Prostate gland (tissue), 2 donors: ENCODE data around the gene UBASH3B. TPM values are rescaled to one million over a fixed set of nuclear protein-coding genes. Genes with fewer than 3 reads are reported as not detected.

Source experiments
- DNase-seq: peaks from one replicate; pipeline ENCODE4 v3.0.0-alpha.2; 2019; ENCODE audit warnings: low spot score
- H3K27ac ChIP-seq, 2 donors: fragments of 200-600 bp; sonication (generic); 2 replicates each; pipeline ENCODE4 v1.5.1; 2017 to 2019
- H3K27me3 ChIP-seq: fragments of 200-600 bp; sonication (generic); replicated peaks from 2 replicates; pipeline ENCODE4 v1.5.1; 2019; ENCODE audit not compliant: insufficient read depth
- H3K36me3 ChIP-seq, 2 donors: fragments of 200-600 bp; sonication (generic); 1 replicate in 1 of 2; 2 replicates in 1 of 2; pipeline versions ENCODE4 v1.5.1 to v1.8.1; 2017 to 2019
- H3K4me1 ChIP-seq: fragments of 200-600 bp; sonication (generic); replicated peaks from 2 replicates; pipeline ENCODE4 v1.5.1; 2019
- H3K4me3 ChIP-seq, 2 donors: fragments of 200-600 bp; sonication (generic); 2 replicates each; pipeline ENCODE4 v1.5.1; 2017 to 2019
- H3K9me3 ChIP-seq: fragments of 200-600 bp; sonication (generic); 2 replicates; pipeline ENCODE4 v1.5.1; 2017
- CTCF ChIP-seq, 4 experiments: fragments of 200-600 bp in 2 of 4; fragments of 450-650 bp in 2 of 4; sonication (generic) in 2 of 4; IDR thresholded peaks; 1 replicate in 3 of 4; 2 replicates in 1 of 4; pipeline ENCODE4 v1.5.1; 2016 to 2019; ENCODE audit warnings: antibody characterized with exemption in 4 of 4, mild to moderate bottlenecking in 2 of 4, moderate library complexity in 2 of 4
- POLR2A ChIP-seq: fragments of 450-650 bp; IDR thresholded peaks from one replicate; pipeline ENCODE4 v1.6.1; 2016; ENCODE audit warnings: antibody characterized with exemption, mild to moderate bottlenecking
- POLR2AphosphoS5 ChIP-seq: sonication (generic); formaldehyde crosslinking; IDR thresholded peaks from one replicate; pipeline ENCODE4 v1.6.1; 2017; ENCODE audit warnings: antibody characterized with exemption
- WGBS: methylation state at CpG from one replicate; pipeline ENCODE4 v1.1.5; 2018; 5-methylcytosine and 5-hydroxymethylcytosine counted together
- intact Hi-C: fragments of 100-400 bp; cut with DNase I; formaldehyde crosslinking; loops from one replicate; pipeline ENCODE4 v1.14.2; 2022
- total RNA-seq, 2 donors: library from RNA; depleted of rRNA; stranded (reverse); fragments of >200 nt; gene quantifications; one replicate each; pipeline ENCODE4 v1.1.0, GENCODE V29; 2016

Gene UBASH3B
- total RNA-seq, 2 donors from 2014 or later = 1.9 to 9.9 TPM

- no peaks in the 10 kb centered on the region for H3K27me3 ChIP-seq
- intact Hi-C loops = no loop called here
- no peak for TF ChIP-seq CTCF (IDR thresholded peaks at IDR 0.05)
- TF ChIP-seq POLR2A = no peak
- TF ChIP-seq POLR2AphosphoS5 = no peak
- no peaks in the 10 kb centered on the region for H3K9me3 ChIP-seq
- no peaks in the 10 kb centered on the region for H3K36me3 ChIP-seq
- no peak overlapping the region for H3K27ac ChIP-seq
- WGBS = 60% methylated on average over 14 of the region's 14 CpGs
- H3K4me1 ChIP-seq = no peaks in the 10 kb centered on the region
- no peak overlapping the region for H3K4me3 ChIP-seq
- no peak for DNase-seq
These were observed 35.5 kb downstream of the UBASH3B start for GRCh38 chr11:122690801-122691548.

GRCh38 chr11:122691549-122692150 lies 36.1 kb downstream of the UBASH3B start:
- H3K4me3 ChIP-seq = no peak overlapping the region
- DNase-seq = no peak
- 82% methylated on average over 4 of the region's 4 CpGs for WGBS
- no peaks in the 10 kb centered on the region for H3K36me3 ChIP-seq
- peak overlapping the region in 1 of 2 donors; percentile 4 for H3K27ac ChIP-seq
- no peaks in the 10 kb centered on the region for H3K9me3 ChIP-seq
- TF ChIP-seq POLR2A = no peak
- no peak for TF ChIP-seq POLR2AphosphoS5
- no peaks in the 10 kb centered on the region for H3K27me3 ChIP-seq
- intact Hi-C loops = no loop called here
- H3K4me1 ChIP-seq = no peaks in the 10 kb centered on the region

- TF ChIP-seq CTCF (IDR thresholded peaks at IDR 0.05) = no peak
- no peak for TF ChIP-seq POLR2A
- H3K27ac ChIP-seq = no peak overlapping the region
These were observed 36.9 kb downstream of the UBASH3B start for GRCh38 chr11:122692444-122692843.

GRCh38 chr11:122695076-122695615 lies 39.6 kb downstream of the UBASH3B start:
- WGBS = 90% methylated on average over 13 of the region's 13 CpGs

More at GRCh38 chr11:122692444-122692843, 36.9 kb downstream of the UBASH3B start:
- Histone ChIP-seq H3K4me3 (no peak overlapping the region), H3K36me3 (no peaks in the 10 kb centered on the region), H3K27me3 (no peaks in the 10 kb centered on the region), H3K9me3 (no peaks in the 10 kb centered on the region), H3K4me1 (no peaks in the 10 kb centered on the region)
- intact Hi-C loops = no loop called here
- DNase-seq = no peak
- WGBS = 80% methylated on average over 6 of the region's 6 CpGs

More at GRCh38 chr11:122695076-122695615, 39.6 kb downstream of the UBASH3B start:
- H3K4me3 ChIP-seq = no peak overlapping the region
- H3K9me3 ChIP-seq = no peaks in the 10 kb centered on the region
- no peak overlapping the region for H3K27ac ChIP-seq
- H3K27me3 ChIP-seq = no peaks in the 10 kb centered on the region
- no peaks in the 10 kb centered on the region for H3K36me3 ChIP-seq
- intact Hi-C loops = no loop called here
- H3K4me1 ChIP-seq = no peaks in the 10 kb centered on the region
- TF ChIP-seq POLR2AphosphoS5 (no peak), CTCF (IDR thresholded peaks at IDR 0.05) (no peak), POLR2A (no peak)
- DNase-seq = no peak
